Amniotic stem cell (primary cell): ENCODE data around the gene CHRNA5.
"Not testable (repeated sequence)": the region's sequence is repeated elsewhere in the genome, so short reads cannot be mapped to it uniquely, and the experiment has no call there.

Experiments
- DNase-seq: peaks from one replicate; lab custom pipeline; 2025; lab: John Stamatoyannopoulos, UW

CHRNA5 gene

DNA sequence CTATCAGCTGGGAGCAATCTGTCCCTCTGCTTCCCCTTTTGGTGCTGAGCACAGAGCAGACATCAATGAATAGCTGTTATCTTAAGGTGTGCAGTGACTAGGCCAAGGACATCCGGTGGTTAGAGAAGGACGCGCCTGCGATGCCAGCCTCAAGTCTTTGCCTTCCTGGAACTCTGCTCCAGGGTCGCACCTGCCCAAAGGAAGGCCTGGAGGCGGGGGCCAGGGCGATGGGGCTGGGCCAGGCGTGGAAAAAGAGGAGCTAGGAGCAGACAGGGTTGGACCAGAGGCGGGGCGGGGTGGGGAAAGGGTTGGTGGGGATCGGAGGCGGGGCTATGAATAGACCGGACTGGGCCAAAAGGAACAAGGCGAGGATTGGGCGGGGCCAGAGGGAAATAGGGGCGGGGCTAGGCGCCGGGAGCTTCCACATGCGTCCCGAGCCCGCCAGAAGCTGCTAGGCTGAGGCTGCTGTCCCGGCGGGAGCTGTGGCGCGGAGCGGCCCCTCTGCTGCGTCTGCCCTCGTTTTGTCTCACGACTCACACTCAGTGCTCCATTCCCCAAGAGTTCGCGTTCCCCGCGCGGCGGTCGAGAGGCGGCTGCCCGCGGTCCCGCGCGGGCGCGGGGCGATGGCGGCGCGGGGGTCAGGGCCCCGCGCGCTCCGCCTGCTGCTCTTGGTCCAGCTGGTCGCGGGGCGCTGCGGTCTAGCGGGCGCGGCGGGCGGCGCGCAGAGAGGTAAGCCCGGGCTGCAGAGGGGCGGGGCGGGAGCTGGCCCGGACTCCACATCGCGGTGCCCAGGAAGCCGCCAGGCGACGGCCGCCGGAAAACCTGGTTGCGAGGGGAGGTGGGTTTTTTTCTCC lies at the start of gene CHRNA5:
TSS of gene CHRNA5 (plus strand) at position 424 of the 854 bp plus-strand sequence. CDS start at position 624, 200 bp downstream.
- DNase-seq, result peak; percentile 31

DNA sequence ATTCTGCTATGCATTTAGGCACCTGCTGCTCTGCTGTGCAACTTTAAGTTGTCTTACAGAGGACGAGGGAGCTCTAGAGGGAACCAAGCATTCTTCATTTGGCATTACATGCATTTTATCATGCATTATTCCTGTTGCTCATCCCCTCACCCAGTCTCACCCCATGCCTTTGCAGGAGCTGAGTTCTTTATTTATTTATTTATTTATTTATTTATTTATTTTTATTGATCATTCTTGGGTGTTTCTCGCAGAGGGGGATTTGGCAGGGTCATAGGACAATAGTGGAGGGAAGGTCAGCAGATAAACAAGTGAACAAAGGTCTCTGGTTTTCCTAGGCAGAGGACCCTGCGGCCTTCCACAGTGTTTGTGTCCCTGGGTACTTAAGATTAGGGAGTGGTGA lies 45.3 kb upstream of the CHRNA5 start:
- DNase-seq, result not testable (repeated sequence)

DNA sequence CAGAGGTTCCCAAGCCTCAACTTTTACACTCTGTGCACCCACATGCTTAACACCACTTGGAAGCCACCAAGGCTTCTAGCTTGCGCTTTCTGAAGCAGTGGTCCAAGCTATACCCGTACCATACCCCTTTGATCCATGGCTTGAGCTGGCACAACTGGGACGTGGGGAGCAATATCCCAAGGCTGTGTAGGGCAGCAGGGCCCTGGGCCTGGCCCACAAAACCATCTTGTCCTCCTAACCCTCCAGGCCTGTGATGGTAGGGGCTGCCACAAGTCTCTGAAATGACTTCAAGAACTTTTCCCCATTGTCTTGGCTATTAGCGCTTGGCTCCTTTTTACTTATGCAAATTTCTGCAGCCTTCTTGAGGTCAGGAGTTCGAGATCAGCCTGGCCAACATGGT lies 41.1 kb upstream of the CHRNA5 start:
- no peak for DNase-seq

DNA sequence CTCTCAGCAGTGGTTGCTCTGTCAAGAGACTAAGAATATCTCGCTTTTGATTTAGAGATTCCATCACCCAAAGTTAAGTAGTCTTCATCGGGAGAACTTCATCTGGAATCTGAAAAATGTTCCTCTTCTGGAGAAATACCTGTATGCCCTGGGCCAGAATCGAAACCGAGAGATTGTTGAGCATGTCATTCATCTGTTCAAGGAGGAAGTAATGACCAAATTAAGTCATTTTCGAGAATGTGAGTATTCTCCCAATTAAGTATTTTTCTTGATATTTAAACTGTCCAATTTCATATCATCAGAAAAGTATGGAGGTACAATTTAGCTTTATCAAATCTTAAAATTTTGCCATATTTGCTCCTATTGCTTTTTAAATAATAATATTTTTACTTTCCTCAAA lies 38.0 kb upstream of the CHRNA5 start:
- no peak for DNase-seq

DNA sequence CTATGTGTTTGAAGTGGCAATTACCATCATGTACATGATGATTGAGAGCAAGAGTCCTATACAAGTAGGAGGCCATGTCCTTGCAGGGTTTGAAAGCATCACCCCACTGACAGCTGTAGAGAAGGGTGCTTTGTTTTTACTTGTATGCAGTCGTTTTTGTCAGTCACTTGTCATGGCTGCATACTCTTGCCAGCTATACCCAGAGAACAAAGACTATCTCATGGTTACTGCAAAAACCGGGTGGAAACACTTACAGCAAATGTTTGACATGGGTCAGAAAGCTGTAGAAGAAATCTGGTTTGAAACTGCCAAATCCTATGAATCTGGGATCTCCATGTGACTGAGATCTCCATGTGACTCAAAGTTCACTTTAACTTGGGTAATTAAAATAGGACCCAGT lies 32.0 kb upstream of the CHRNA5 start:
- DNase-seq, result no peak

DNA sequence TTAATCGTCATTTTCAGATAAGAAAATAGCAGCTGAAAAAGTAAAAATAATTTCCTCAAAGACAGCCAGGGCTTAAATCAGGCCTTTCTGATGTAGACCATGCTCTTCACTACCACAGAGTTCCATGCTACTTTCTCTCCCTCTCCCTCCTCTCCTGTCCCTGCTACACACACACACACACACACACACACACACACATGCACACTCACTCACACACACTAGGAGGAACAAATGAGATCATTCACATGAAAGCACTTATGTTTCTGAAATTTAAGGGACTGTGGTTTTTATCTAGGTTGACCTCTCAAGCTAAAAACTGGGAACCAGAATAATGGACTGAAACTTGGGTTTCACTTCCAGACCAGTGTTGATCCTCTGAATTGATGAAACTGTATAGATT lies 29.2 kb upstream of the CHRNA5 start:
- no peak for DNase-seq

- DNase-seq, result no peak
These were observed 27.9 kb upstream of the CHRNA5 start for GRCh38 chr15:78537266-78537905.

- no peak for DNase-seq
These were observed 27.0 kb upstream of the CHRNA5 start for GRCh38 chr15:78538358-78538757.

DNA sequence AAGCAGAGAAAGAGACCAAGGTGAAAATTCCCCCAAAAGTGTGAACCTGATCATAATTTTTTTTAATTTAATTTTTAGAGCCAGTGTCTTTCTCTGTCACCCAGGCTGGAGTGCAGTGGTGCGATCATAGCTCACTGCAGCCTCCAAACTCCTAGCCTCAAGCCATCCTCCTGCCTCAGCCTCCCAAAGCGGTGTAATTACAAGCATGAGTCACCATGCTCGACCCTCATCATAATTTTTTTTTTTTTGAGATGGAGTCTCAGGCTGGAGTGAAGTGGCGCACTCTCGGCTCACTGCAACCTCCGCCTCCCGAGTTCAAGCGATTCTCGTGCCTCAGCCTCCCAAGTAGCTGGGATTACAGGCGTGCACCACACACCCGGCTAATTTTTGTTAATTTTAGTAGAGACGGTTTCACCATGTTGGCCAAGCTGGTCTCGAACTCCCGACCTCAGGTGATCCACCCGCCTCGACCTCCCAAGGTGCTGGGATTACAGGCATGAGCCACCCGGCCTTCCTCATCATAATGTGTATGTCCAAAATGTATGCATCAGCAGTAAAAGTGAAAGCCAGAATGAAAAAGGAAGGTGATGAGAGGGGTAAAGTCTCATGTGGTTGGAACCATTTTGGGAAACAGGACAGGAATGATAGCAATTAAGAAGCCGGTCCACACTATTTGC lies 25.7 kb upstream of the CHRNA5 start:
- not testable (repeated sequence) for DNase-seq

DNA sequence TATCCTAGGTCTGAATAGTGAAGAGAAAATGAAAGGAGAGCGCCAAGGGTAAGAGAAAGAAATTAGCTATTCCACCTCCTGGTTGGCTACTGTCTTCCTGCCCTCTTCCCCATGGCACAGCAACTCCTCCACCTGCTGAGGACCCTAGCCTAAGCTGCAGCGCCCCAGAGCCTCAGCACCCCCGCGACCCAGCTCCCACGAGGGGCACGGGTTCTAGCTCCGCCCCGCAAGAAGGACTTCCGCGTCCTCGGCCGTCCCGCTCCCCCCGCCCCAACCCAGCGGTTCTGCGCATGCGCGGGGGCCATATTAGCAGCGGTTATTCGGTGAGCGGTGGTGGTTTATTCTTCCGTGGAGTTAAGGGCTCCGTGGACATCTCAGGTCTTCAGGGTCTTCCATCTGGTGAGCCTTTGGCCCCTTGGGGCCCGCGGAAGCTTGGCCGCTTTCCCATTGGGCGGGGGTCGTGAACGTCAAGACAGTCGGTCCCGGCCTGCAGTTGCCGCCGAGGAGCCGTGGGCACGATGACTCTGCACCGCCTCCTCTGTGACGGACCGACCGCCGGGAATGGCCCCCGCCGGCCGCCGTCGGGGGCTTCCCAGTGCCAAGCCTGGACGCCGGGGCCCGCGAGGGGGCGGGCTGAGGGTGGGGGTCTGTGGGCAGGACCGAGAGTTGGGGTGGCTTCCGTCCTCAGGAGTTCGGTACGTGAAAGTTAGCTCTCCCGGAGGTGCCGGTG lies 25.0 kb upstream of the CHRNA5 start, which contains the start of gene PSMA4:
TSS of gene PSMA4 (plus strand) at position 304 of the 730 bp plus-strand sequence. CDS start 1,484 bp downstream, outside the sequence.
- DNase-seq, result peak; percentile 67

- no peak for DNase-seq
These were observed 24.2 kb upstream of the CHRNA5 start for GRCh38 chr15:78540871-78541743.

DNA sequence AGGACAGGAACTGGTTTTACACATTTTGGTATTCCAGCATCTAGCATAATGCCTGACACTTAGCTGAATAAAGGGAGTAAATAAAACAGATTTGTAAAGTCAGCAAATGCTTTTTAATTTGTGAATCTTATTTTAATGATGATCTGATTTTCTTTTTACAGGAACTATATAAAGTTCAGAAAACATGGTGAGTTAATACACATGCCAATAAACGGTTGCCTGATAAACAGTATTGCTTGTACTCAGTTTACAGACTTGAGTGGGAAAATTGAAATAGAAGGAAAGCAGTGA lies 23.6 kb upstream of the CHRNA5 start:
- DNase-seq, result no peak

DNA sequence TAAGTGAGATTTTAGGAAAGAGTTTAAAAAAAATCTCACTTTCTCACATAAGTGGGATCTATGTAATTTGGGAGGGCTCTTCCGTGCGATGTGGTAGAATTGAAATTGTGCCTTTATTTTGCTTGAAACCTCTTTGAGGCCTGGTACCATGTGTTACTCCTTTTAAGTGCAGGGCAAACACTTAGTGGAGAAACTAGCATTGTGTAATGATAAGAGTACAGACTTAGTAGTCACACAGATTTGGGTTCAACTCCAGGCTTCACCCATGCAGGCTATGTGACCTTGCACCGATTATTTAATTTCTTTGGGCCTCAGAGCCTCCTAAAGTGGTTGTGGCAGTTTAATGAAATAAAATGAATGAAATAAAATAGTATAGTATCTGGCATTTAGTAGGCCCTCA lies 22.7 kb upstream of the CHRNA5 start:
- DNase-seq, result no peak

- no peak for DNase-seq
These were observed 15.1 kb upstream of the CHRNA5 start for GRCh38 chr15:78550194-78550593.

DNA sequence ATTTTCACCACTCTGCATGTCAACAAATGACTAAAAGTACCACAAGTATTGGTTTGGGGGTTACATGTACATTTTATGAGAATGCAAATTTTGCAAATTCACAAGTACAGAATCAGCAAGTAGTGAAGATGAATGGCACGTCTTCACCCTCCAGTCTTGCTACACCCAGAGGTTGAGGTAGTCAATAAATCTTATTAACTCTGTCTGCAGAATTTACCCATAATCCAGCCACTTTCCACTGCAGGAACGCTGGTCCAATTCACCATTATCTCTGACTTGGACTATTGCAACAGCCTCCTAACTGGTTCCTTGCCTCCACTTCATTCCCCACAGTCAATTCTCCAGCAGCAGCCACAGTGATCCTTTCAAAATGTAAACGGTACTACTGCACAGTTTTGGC lies 14.5 kb upstream of the CHRNA5 start:
- no peak for DNase-seq

DNA sequence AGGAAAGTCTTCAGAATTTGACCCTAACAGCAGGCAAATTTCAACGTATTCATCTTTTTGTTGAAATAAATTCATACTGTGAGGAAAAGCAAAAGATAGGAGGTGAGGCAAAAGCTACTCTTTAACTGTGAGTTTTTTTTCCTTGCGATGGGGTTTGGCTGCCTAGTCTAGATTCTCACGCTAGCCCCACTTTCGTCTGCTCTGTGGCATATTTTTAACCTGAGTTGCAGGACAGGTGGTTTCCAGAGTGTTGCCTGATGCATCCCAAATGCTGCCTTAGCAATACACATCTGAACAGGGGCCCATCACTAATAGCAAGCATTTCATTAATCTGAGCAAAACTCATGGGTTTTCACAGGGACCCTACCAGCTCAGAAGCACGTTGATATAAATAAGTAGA lies 13.4 kb upstream of the CHRNA5 start:
- no peak for DNase-seq

GRCh38 chr15:78552597-78552996 lies 12.7 kb upstream of the CHRNA5 start:
- no peak for DNase-seq

DNA sequence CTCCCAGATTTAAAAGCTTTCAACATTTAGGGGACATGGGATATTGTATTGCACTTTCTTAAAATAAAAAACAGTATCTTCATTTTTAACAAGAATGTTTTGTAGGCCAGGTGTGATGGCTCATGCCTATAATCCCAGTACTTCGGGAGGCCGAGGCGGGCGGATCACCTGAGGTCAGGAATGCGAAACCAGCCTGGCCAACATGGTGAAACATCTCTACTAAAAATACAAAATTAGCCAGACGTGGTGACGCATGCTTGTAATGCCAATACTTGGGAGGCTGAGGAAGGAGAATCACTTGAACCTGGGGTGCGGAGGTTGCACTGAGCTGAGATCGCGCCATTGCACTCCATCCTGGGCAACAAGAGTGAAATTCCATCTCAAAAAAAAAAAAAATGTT lies 5.1 kb upstream of the CHRNA5 start:
- DNase-seq, result not testable (repeated sequence)

- DNase-seq, result no peak
These were observed 3.8 kb upstream of the CHRNA5 start for GRCh38 chr15:78561490-78561889.

GRCh38 chr15:78563092-78563491 lies 2.2 kb upstream of the CHRNA5 start:
- DNase-seq, result no peak

DNA sequence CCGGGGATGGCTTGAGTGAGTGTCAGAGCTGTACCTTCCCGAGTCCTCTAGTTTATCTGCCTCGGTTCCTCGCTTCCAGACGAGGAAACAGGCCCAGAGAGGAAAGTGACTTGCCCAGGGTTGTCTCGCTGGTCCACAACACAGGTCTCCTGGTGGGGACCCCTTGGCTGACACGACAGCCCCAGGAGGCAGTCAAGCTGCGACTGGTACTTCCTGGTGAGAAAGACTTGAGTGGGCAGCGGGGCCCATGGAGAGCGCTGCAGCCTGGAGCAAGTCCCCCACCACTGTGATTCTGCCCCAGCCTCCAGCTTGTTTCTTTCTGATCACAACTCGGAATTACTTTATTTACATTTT lies 600 bp upstream of the CHRNA5 start:
- DNase-seq, result no peak
